Measurements from ENCODE around the gene PHLDA3. TPM values are rescaled to one million over a fixed set of nuclear protein-coding genes. Genes with fewer than 3 reads are reported as not detected.

Gene PHLDA3
- total RNA-seq, 1 experiment from 2014 or later = 22.1 TPM

- TF ChIP-seq REST (IDR thresholded peaks at IDR 0.05; ENCODE audit: low read depth) (no peak), YY1 (IDR thresholded peaks at IDR 0.05; ENCODE audit: extremely low read depth, insufficient replicate concordance, low read depth, low read length) (no peak), EGR1 (IDR thresholded peaks at IDR 0.05; ENCODE audit: low read depth) (no peak), POLR2A (IDR thresholded peaks at IDR 0.05; ENCODE audit: borderline replicate concordance, extremely low read depth, insufficient read depth, insufficient read length) (no peak), ZFX (IDR thresholded peaks at IDR 0.05) (no peak), SRF (IDR thresholded peaks at IDR 0.05; ENCODE audit: low read depth) (no peak)
These were observed 44.7 kb upstream of the PHLDA3 start (continued) for GRCh38 chr1:201513498-201514243.

- Histone ChIP-seq H3K27me3 (ENCODE audit: insufficient read depth, low read length) (no peaks in the 10 kb centered on the region), H3K4me1 (ENCODE audit: control insufficient read depth in 1 of 2, insufficient read depth in 2 of 2, low read length in 2 of 2) (peaks cover 13 to 34% of the 10 kb centered on the region in 2 experiments), H3K4me3 (replicated peaks in 1 of 2; ENCODE audit: low read depth in 1 of 2, low read length in 2 of 2) (no peak overlapping the region), H3K79me2 (ENCODE audit: insufficient read depth, low read length) (no peaks in the 10 kb centered on the region), H3K9me2 (ENCODE audit: insufficient read depth) (no peaks in the 10 kb centered on the region), H3K9me3 (ENCODE audit: control insufficient read depth in 1 of 2, insufficient read depth in 1 of 2, low read depth in 1 of 2, low read length in 2 of 2) (no peaks in the 10 kb centered on the region), H4K20me1 (ENCODE audit: insufficient read depth) (no peaks in the 10 kb centered on the region), H3K4me2 (ENCODE audit: low read length) (no peak overlapping the region), H2AFZ (ENCODE audit: low read depth, low read length, poor library complexity, severe bottlenecking) (no peak overlapping the region), H3K36me3 (ENCODE audit: control insufficient read depth in 1 of 2, insufficient read depth in 2 of 2, low read length in 2 of 2) (no peaks in the 10 kb centered on the region), H3K27ac (ENCODE audit: low read depth, low read length) (no peak overlapping the region), H3K9ac (ENCODE audit: low read length) (no peak overlapping the region)
- CTCF ChIA-PET = interaction anchor here (0.8 to 8.8 kb wide), 16 partner anchors 10 to 334 kb away, joined by 3 to 194 read pairs (median 9); partner anchors contain the start of gene PHLDA3
- RAD21 ChIA-PET (ENCODE audit: low non-redundant PET in 1 of 2, low total read pairs in 2 of 2, uncharacterized antibody in 2 of 2, unreplicated experiment in 2 of 2) = interaction anchor here (0.7 to 2.6 kb wide), 9 partner anchors 20 to 76 kb away, joined by 3 to 23 read pairs (median 6); partner anchors contain the start of gene PHLDA3 (in 1 of the 2)
- TF ChIP-seq SIN3A (IDR thresholded peaks at IDR 0.05; ENCODE audit: low read depth) = no peak
- no peak for TF ChIP-seq MAX (IDR thresholded peaks at IDR 0.05)
- no peak for TF ChIP-seq RAD21 (IDR thresholded peaks at IDR 0.05; ENCODE audit: low read depth)
- no peak for TF ChIP-seq REST (IDR thresholded peaks at IDR 0.05; ENCODE audit: low read depth)
- TF ChIP-seq ZBTB33 (IDR thresholded peaks at IDR 0.05; ENCODE audit: extremely low read depth, insufficient replicate concordance, low read length) = no peak
- ATAC-seq (no peak), DNase-seq (ENCODE audit: low read depth, low spot score) (no peak)
- no TSS peak for BruUV-seq (replicated peaks)
- intact Hi-C loops (cut with micrococcal nuclease) = no loop called here
- POLR2A ChIA-PET = interaction anchor here (1.8 to 2.2 kb wide), 2 partner anchors 29 to 31 kb away, joined by 7 to 17 read pairs; no protein-coding TSS in a partner anchor
These were observed 43.1 kb upstream of the PHLDA3 start for GRCh38 chr1:201511941-201512539.
